Endothelial cell of umbilical vein (primary cell): ENCODE data around the gene LAMA4. TPM values are rescaled to one million over a fixed set of nuclear protein-coding genes. Genes with fewer than 3 reads are reported as not detected.

Source experiments
- BruUV-seq: library from RNA; stranded (reverse); fragments of 400-500 nt; replicated peaks from 2 replicates; lab custom pipeline; 2021; lab: Mats Ljungman, UMichigan
- CTCF ChIA-PET: fragments of 300-600, 350-600 bp; sonication (Branson Sonifier 250); formaldehyde crosslinking; loops from one replicate; lab custom pipeline; 2021; ENCODE audit warnings: antibody characterized with exemption, inconsistent platforms; lab: Charles Lee
- POLR2A ChIA-PET: fragments of 300-600, 350-600 bp; sonication (Branson Sonifier 250); formaldehyde crosslinking; loops from one replicate; lab custom pipeline; 2021; ENCODE audit warnings: antibody characterized with exemption, inconsistent platforms; lab: Charles Lee
- DNase-seq: peaks from one replicate; pipeline ENCODE4 v3.0.0-alpha.2; 2011; ENCODE audit warnings: low read depth, low spot score
- FAIRE-seq: peaks from 2 replicates; lab custom pipeline; 2011; peaks lifted over from hg19 to GRCh38; lab: Jason Lieb, UNC
- H2AFZ ChIP-seq: 2 replicates; pipeline ENCODE4 v1.6.0; 2012; ENCODE audit warnings: low read depth, low read length, control low read depth, inconsistent platforms
- H3K27ac ChIP-seq: 2 replicates; pipeline ENCODE4 v1.5.1; 2011; ENCODE audit warnings: low read depth, mild to moderate bottlenecking, control low read depth, low read length, moderate library complexity; ENCODE audit not compliant: insufficient read depth
- H3K27me3 ChIP-seq, 2 experiments: 2 replicates each; pipeline versions ENCODE4 v1.6.0 to v1.6.1; 2011; ENCODE audit warnings: low read length in 2 of 2, mixed read lengths in 1 of 2; ENCODE audit not compliant: control insufficient read depth in 2 of 2, insufficient read depth in 2 of 2
- H3K36me3 ChIP-seq, 2 experiments: 2 replicates in 1 of 2; 3 replicates in 1 of 2; pipeline ENCODE4 v1.5.1; 2011; ENCODE audit warnings: low read length in 2 of 2, mild to moderate bottlenecking in 1 of 2, moderate library complexity in 1 of 2; ENCODE audit not compliant: control insufficient read depth in 2 of 2, insufficient read depth in 2 of 2; ENCODE audit errors: extremely low read depth in 1 of 2
- H3K4me1 ChIP-seq: 3 replicates; pipeline ENCODE4 v1.5.1; 2011; ENCODE audit warnings: mild to moderate bottlenecking, low read length; ENCODE audit not compliant: control insufficient read depth, insufficient read depth; ENCODE audit errors: extremely low read depth
- H3K4me2 ChIP-seq: 2 replicates; pipeline ENCODE4 v1.6.1; 2011; ENCODE audit warnings: low read length, control low read depth, mixed read lengths; ENCODE audit not compliant: insufficient read depth
- H3K4me3 ChIP-seq, 3 experiments: fragments of 200-600 bp in 1 of 3; sonication (generic), shearing (Covaris generic) in 1 of 3; replicated peaks in 1 of 3; 2 replicates each; pipeline ENCODE4 v1.5.1; 2011 to 2016; ENCODE audit warnings: control low read depth in 3 of 3, low read length in 3 of 3, mild to moderate bottlenecking in 2 of 3, inconsistent platforms in 1 of 3, low read depth in 1 of 3, moderate library complexity in 1 of 3; ENCODE audit not compliant: insufficient read depth in 1 of 3
- H3K79me2 ChIP-seq: 2 replicates; pipeline ENCODE4 v1.6.0; 2012; ENCODE audit warnings: low read length, inconsistent platforms; ENCODE audit not compliant: control insufficient read depth, insufficient read depth
- H3K9ac ChIP-seq: replicated peaks from 2 replicates; pipeline ENCODE3; 2011; ENCODE audit warnings: low read length, control low read depth; ENCODE audit not compliant: insufficient read depth; ENCODE audit errors: extremely low read depth
- H3K9me1 ChIP-seq: replicated peaks from 3 replicates; pipeline ENCODE4 v1.6.0; 2011; ENCODE audit warnings: mild to moderate bottlenecking, low read length; ENCODE audit not compliant: control insufficient read depth, insufficient read depth; ENCODE audit errors: extremely low read depth
- H3K9me3 ChIP-seq: replicated peaks from 2 replicates; pipeline ENCODE4 v1.5.1; 2012; ENCODE audit warnings: low read length, inconsistent platforms; ENCODE audit not compliant: control insufficient read depth, insufficient read depth
- H4K20me1 ChIP-seq: replicated peaks from 2 replicates; pipeline ENCODE3; 2011; ENCODE audit warnings: mild to moderate bottlenecking, low read length; ENCODE audit not compliant: control insufficient read depth, insufficient read depth; ENCODE audit errors: extremely low read depth
- CTCF ChIP-seq, 2 donors: IDR thresholded peaks; 1 replicate in 1 of 2; 2 replicates in 1 of 2; pipeline ENCODE4 v1.5.1; 2011; ENCODE audit warnings: low read length in 2 of 2, mild to moderate bottlenecking in 2 of 2, moderate library complexity in 2 of 2, control low read depth in 1 of 2, inconsistent platforms in 1 of 2, low read depth in 1 of 2; ENCODE audit not compliant: insufficient read depth in 1 of 2; ENCODE audit errors: extremely low read depth in 1 of 2
- MAX ChIP-seq: IDR thresholded peaks from 2 replicates; pipeline ENCODE4 v1.6.1; 2011; ENCODE audit not compliant: insufficient read depth, insufficient read length
- POLR2A ChIP-seq: IDR thresholded peaks from 2 replicates; pipeline ENCODE4 v1.6.1; 2012; ENCODE audit warnings: low read depth, mild to moderate bottlenecking, control low read depth, low read length
- dilution Hi-C: fragments of 300-500 bp; cut with MboI; formaldehyde crosslinking; loops from one replicate; pipeline ENCODE4 v1.15.0; 2019; ENCODE audit warnings: low sequenced_read_pairs; ENCODE audit not compliant: extremely low pct_ligation_motif_present
- intact Hi-C: fragments of 100-400 bp; cut with micrococcal nuclease; formaldehyde crosslinking; loops from one replicate; pipeline ENCODE4 v1.10.0; 2022
- polyA plus RNA-seq, 4 experiments: library from polyadenylated mRNA; depleted of rRNA in 3 of 4; stranded (reverse) in 3 of 4; unstranded in 1 of 4; fragments of >200 nt; gene quantifications; 2 replicates each; pipeline versions ENCODE4 v1.2.1 to v1.2.3, GENCODE V29; 2011 to 2012; ENCODE audit warnings: missing spikeins in 1 of 4
- total RNA-seq: library from RNA; stranded (reverse); gene quantifications from 2 replicates; pipeline ENCODE4 v1.2.3, GENCODE V29; 2021

Gene LAMA4
- total and polyA plus RNA-seq, 2 donors (not counting 3 experiments of a cell fraction or from before 2014, with no cell fraction given): 384 to 629 TPM

- H4K20me1 ChIP-seq: no peaks in the 10 kb centered on the region
- no peaks in the 10 kb centered on the region for H3K9me3 ChIP-seq
- POLR2A ChIA-PET: no interaction called here
- H3K79me2 ChIP-seq: no peaks in the 10 kb centered on the region
- TF ChIP-seq CTCF (IDR thresholded peaks at IDR 0.05; ENCODE audit: extremely low read depth in 1 of 2, insufficient read depth in 1 of 2, low read depth in 1 of 2, low read length in 2 of 2): peak; percentile 57 to 63
- peak; percentile 26 for TF ChIP-seq POLR2A
- TF ChIP-seq MAX: no peak
- H2AFZ ChIP-seq: no peak overlapping the region
- H3K4me1 ChIP-seq: peaks cover 6% of the 10 kb centered on the region
- intact Hi-C loops: no loop called here
- BruUV-seq: no TSS peak
- CTCF ChIA-PET: interaction anchor here (0.8 to 1.4 kb wide), 4 partner anchors 10 to 148 kb away, joined by 3 to 5 read pairs (median 4); no protein-coding TSS in a partner anchor
- no peak overlapping the region for H3K4me3 ChIP-seq
- H3K4me2 ChIP-seq: no peak overlapping the region
- FAIRE-seq (no peak), DNase-seq (no peak)
- H3K9me1 ChIP-seq: no peaks in the 10 kb centered on the region
- H3K27ac ChIP-seq: no peak overlapping the region
- H3K9ac ChIP-seq: no peak overlapping the region
- H3K36me3 ChIP-seq: peaks cover 51 to 65% of the 10 kb centered on the region in 2 experiments
- no peaks in the 10 kb centered on the region for H3K27me3 ChIP-seq
- dilution Hi-C loops: no loop called here
Observed at GRCh38 chr6:112163295-112164257, 90.8 kb downstream of the LAMA4 start.

- FAIRE-seq: no peak
- H3K36me3 ChIP-seq: peaks cover 41 to 62% of the 10 kb centered on the region in 2 experiments
- POLR2A ChIA-PET: no interaction called here
Observed at GRCh38 chr6:112160745-112161144, 93.6 kb downstream of the LAMA4 start.

More at GRCh38 chr6:112160745-112161144, 93.6 kb downstream of the LAMA4 start:
- peaks cover 34% of the 10 kb centered on the region for H3K4me1 ChIP-seq
- H3K79me2 ChIP-seq: no peaks in the 10 kb centered on the region
- no peaks in the 10 kb centered on the region for H3K9me1 ChIP-seq
- intact Hi-C loops (no loop called here), dilution Hi-C loops (no loop called here)
- no peaks in the 10 kb centered on the region for H4K20me1 ChIP-seq
- no peak overlapping the region for H3K4me2 ChIP-seq
- no peak for TF ChIP-seq CTCF (IDR thresholded peaks at IDR 0.05; ENCODE audit: extremely low read depth in 1 of 2, insufficient read depth in 1 of 2, low read depth in 1 of 2, low read length in 2 of 2)
- TF ChIP-seq POLR2A: no peak
- TF ChIP-seq MAX: no peak
- no TSS peak for BruUV-seq
- CTCF ChIA-PET: no interaction called here
- DNase-seq: no peak
- no peak overlapping the region for H3K4me3 ChIP-seq
- H3K9ac ChIP-seq: no peak overlapping the region
- no peaks in the 10 kb centered on the region for H3K27me3 ChIP-seq
- no peaks in the 10 kb centered on the region for H3K9me3 ChIP-seq
- no peak overlapping the region for H2AFZ ChIP-seq
- H3K27ac ChIP-seq: no peak overlapping the region
